ENCODE results near the gene TMPRSS5.
A peak's percentile ranks its signal among the peaks of the same experiment; 100 is the strongest.

The TMPRSS5 gene

GRCh38 chr11:113690619-113691569, 15.2 kb downstream of the TMPRSS5 start:
- TF ChIP-seq, protein P1, sequence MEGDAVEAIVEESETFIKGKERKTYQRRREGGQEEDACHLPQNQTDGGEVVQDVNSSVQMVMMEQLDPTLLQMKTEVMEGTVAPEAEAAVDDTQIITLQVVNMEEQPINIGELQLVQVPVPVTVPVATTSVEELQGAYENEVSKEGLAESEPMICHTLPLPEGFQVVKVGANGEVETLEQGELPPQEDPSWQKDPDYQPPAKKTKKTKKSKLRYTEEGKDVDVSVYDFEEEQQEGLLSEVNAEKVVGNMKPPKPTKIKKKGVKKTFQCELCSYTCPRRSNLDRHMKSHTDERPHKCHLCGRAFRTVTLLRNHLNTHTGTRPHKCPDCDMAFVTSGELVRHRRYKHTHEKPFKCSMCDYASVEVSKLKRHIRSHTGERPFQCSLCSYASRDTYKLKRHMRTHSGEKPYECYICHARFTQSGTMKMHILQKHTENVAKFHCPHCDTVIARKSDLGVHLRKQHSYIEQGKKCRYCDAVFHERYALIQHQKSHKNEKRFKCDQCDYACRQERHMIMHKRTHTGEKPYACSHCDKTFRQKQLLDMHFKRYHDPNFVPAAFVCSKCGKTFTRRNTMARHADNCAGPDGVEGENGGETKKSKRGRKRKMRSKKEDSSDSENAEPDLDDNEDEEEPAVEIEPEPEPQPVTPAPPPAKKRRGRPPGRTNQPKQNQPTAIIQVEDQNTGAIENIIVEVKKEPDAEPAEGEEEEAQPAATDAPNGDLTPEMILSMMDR (IDR thresholded peaks at IDR 0.05; ENCODE audit: low read depth, low read length), result peak; percentile 42
- DNase-seq (ENCODE audit: low read depth, low spot score), result peak; percentile 73
- in situ Hi-C loops (cut with HindIII; ENCODE audit: low sequenced_read_pairs), result no loop called here
- no peak overlapping the region for H3K4me3 ChIP-seq (ENCODE audit: low read depth, low read length)

GRCh38 chr11:113689768-113690618, 16.1 kb downstream of the TMPRSS5 start:
- in situ Hi-C loops (cut with HindIII; ENCODE audit: low sequenced_read_pairs), result no loop called here
- TF ChIP-seq, protein P1 (IDR thresholded peaks at IDR 0.05; ENCODE audit: low read depth, low read length), result no peak
- H3K4me3 ChIP-seq (ENCODE audit: low read depth, low read length), result no peak overlapping the region
- no peak for DNase-seq (ENCODE audit: low read depth, low spot score)

GRCh38 chr11:113685654-113686359, 20.3 kb downstream of the TMPRSS5 start:
- no peak for DNase-seq (ENCODE audit: low read depth, low spot score)
- TF ChIP-seq, protein P1 (IDR thresholded peaks at IDR 0.05; ENCODE audit: low read depth, low read length), result no peak
- in situ Hi-C loops (cut with HindIII; ENCODE audit: low sequenced_read_pairs), result no loop called here
- no peak overlapping the region for H3K4me3 ChIP-seq (ENCODE audit: low read depth, low read length)

GRCh38 chr11:113684496-113684895, 21.6 kb downstream of the TMPRSS5 start:
- in situ Hi-C loops (cut with HindIII; ENCODE audit: low sequenced_read_pairs), result no loop called here
- TF ChIP-seq, protein P1 (IDR thresholded peaks at IDR 0.05; ENCODE audit: low read depth, low read length), result no peak
- no peak for DNase-seq (ENCODE audit: low read depth, low spot score)
- no peak overlapping the region for H3K4me3 ChIP-seq (ENCODE audit: low read depth, low read length)

DNA sequence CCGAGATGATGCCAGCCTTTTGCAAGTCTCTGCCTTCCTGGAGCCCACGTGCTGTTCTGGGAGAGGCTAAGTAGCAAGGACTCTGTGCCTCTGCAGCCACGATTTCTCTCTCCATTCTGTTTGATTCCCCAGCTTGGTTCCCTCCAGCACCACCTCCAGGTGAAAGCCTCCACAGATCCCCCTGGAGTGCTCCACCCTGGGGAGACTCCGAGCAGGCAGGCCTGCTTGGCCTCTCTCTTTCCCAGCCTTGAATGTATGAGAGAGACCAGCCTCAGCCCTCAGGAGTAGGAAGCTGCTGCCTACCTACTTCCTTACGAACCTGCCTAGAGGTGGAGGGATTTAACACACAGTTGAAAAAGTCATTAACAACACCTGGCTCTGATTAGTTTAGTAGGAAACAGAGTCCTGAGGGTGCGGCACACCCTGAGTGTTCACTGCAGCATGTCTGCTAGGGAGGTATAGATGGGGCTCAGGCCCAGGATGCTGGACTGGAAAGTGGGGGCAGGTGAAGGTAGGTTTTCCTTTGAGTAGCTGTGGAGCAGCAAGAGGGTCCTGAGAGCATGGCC, 22.5 kb downstream of the TMPRSS5 start:
- TF ChIP-seq, protein P1 (IDR thresholded peaks at IDR 0.05; ENCODE audit: low read depth, low read length), result no peak

More for the DNA sequence above, 22.5 kb downstream of the TMPRSS5 start:
- H3K4me3 ChIP-seq (ENCODE audit: low read depth, low read length), result no peak overlapping the region
- in situ Hi-C loops (cut with HindIII; ENCODE audit: low sequenced_read_pairs), result no loop called here
- DNase-seq (ENCODE audit: low read depth, low spot score), result no peak
